B cell (primary cell): ENCODE data around the gene SPRR5. TPM values are rescaled to one million over a fixed set of nuclear protein-coding genes. Genes with fewer than 3 reads are reported as not detected.

Experiments
- ATAC-seq: fragments of 200-7000 bp; cut with Tn5 transposase; one replicate; pipeline ENCODE4 v1.10.0; 2021; ENCODE audit warnings: low read depth, mild to moderate bottlenecking, moderate number of reproducible peaks, moderate library complexity
- CTCF ChIA-PET: fragments of 350-600 bp; sonication (Branson Sonifier 250); formaldehyde crosslinking; loops from one replicate; lab custom pipeline; 2021; ENCODE audit warnings: antibody characterized with exemption, inconsistent platforms; lab: Charles Lee
- POLR2A ChIA-PET: fragments of 350-600 bp; sonication (Branson Sonifier 250); formaldehyde crosslinking; loops from one replicate; lab custom pipeline; 2021; ENCODE audit warnings: antibody characterized with exemption; lab: Charles Lee
- DNase-seq: peaks from one replicate; pipeline ENCODE4 v3.0.0; 2013
- H2AFZ ChIP-seq: 2 replicates; pipeline ENCODE4 v1.6.1; 2012; ENCODE audit warnings: mild to moderate bottlenecking, low read depth, low read length; ENCODE audit not compliant: insufficient read depth, poor library complexity, severe bottlenecking
- H3K27ac ChIP-seq, 2 donors: 1 replicate in 1 of 2; 2 replicates in 1 of 2; pipeline ENCODE4 v1.5.1; 2012 to 2013; ENCODE audit warnings: low read length in 2 of 2, mild to moderate bottlenecking in 2 of 2, moderate library complexity in 1 of 2
- H3K27me3 ChIP-seq, 4 experiments: fragments of 200-600 bp in 1 of 4; sonication (generic) in 1 of 4; replicated peaks in 1 of 4; 1 replicate in 2 of 4; 2 replicates in 2 of 4; pipeline versions ENCODE4 v1.6.1 to v1.7.0; 2013 to 2016; ENCODE audit warnings: low read length in 3 of 4, mild to moderate bottlenecking in 2 of 4, mixed read lengths in 1 of 4, moderate library complexity in 1 of 4; ENCODE audit not compliant: insufficient read depth in 4 of 4, control insufficient read depth in 3 of 4; ENCODE audit errors: control extremely low read depth in 1 of 4
- H3K36me3 ChIP-seq, 2 experiments: replicated peaks in 1 of 2; 1 replicate in 1 of 2; 2 replicates in 1 of 2; pipeline versions ENCODE4 v1.6.1 to v1.7.1; 2013; ENCODE audit warnings: low read length in 1 of 2; ENCODE audit not compliant: insufficient read depth in 2 of 2, control insufficient read depth in 1 of 2; ENCODE audit errors: control extremely low read depth in 1 of 2, extremely low read depth in 1 of 2
- H3K4me1 ChIP-seq, 2 donors: fragments of 200-600 bp in 1 of 2; sonication (generic) in 1 of 2; 1 replicate in 1 of 2; 2 replicates in 1 of 2; pipeline versions ENCODE4 v1.5.1 to v1.6.1; 2013 to 2017; ENCODE audit warnings: low read length in 2 of 2; ENCODE audit not compliant: control insufficient read depth in 2 of 2, insufficient read depth in 2 of 2
- H3K4me2 ChIP-seq: replicated peaks from 2 replicates; pipeline ENCODE3; 2012; ENCODE audit warnings: mild to moderate bottlenecking, low read depth, low read length; ENCODE audit not compliant: poor library complexity, severe bottlenecking
- H3K4me3 ChIP-seq, 5 experiments: fragments of 200-600 bp in 1 of 5; sonication (generic) in 1 of 5; 1 replicate in 3 of 5; 2 replicates in 2 of 5; pipeline versions ENCODE4 v1.5.1 to v1.7.0; 2011 to 2016; ENCODE audit warnings: low read length in 4 of 5, mild to moderate bottlenecking in 4 of 5, low read depth in 2 of 5, control low read depth in 1 of 5, moderate library complexity in 1 of 5; ENCODE audit not compliant: insufficient read depth in 1 of 5; ENCODE audit errors: control extremely low read depth in 1 of 5, extremely low read depth in 1 of 5
- H3K79me2 ChIP-seq: fragments of 200-600 bp; sonication (generic); one replicate; pipeline ENCODE4 v1.6.0; 2016; ENCODE audit warnings: low read length; ENCODE audit not compliant: control insufficient read depth, insufficient read depth
- H3K9ac ChIP-seq: fragments of 200-600 bp; sonication (generic); 2 replicates; pipeline ENCODE4 v1.6.1; 2017; ENCODE audit warnings: mild to moderate bottlenecking, low read length, moderate library complexity
- H3K9me3 ChIP-seq, 3 donors: one replicate each; pipeline versions ENCODE4 v1.6.1 to v1.7.1; 2013; ENCODE audit warnings: low read length in 2 of 3; ENCODE audit not compliant: control insufficient read depth in 2 of 3, insufficient read depth in 1 of 3; ENCODE audit errors: control extremely low read depth in 1 of 3
- H4K20me1 ChIP-seq: 2 replicates; pipeline ENCODE4 v1.6.0; 2012; ENCODE audit warnings: mild to moderate bottlenecking, low read length; ENCODE audit not compliant: insufficient read depth, control insufficient read depth, poor library complexity, severe bottlenecking
- H3K27ac Mint-ChIP-seq: one replicate; pipeline ENCODE4 v1.8.0; 2021; ENCODE audit warnings: mixed read lengths
- H3K27me3 Mint-ChIP-seq: one replicate; pipeline ENCODE4 v1.8.0; 2021; ENCODE audit warnings: mixed read lengths
- H3K4me1 Mint-ChIP-seq: one replicate; pipeline ENCODE4 v1.8.0; 2021; ENCODE audit warnings: mixed read lengths
- H3K4me3 Mint-ChIP-seq: one replicate; pipeline ENCODE4 v1.8.0; 2021; ENCODE audit warnings: mixed read lengths
- H3K9me3 Mint-ChIP-seq: one replicate; pipeline ENCODE4 v1.8.0; 2022; ENCODE audit warnings: mixed read lengths; ENCODE audit not compliant: insufficient read depth
- CTCF ChIP-seq: fragments of 200-600 bp; IDR thresholded peaks from one replicate; pipeline ENCODE4 v1.8.0; 2022; ENCODE audit warnings: antibody characterized with exemption, mild to moderate bottlenecking
- EZH2 ChIP-seq: IDR thresholded peaks from 2 replicates; pipeline ENCODE4 v1.6.1; 2012; ENCODE audit warnings: borderline replicate concordance, low read depth, mild to moderate bottlenecking, moderate library complexity, low read length; ENCODE audit not compliant: insufficient read depth, poor library complexity, severe bottlenecking
- WGBS: methylation state at CpG from one replicate; pipeline ENCODE4 v1.1.5; 2013; ENCODE audit warnings: missing lambda C conversion rate; ENCODE audit not compliant: insufficient coverage; 5-methylcytosine and 5-hydroxymethylcytosine counted together
- intact Hi-C: fragments of 100-400 bp; cut with micrococcal nuclease; formaldehyde crosslinking; loops from one replicate; pipeline ENCODE4 v1.10.0; 2022
- polyA plus RNA-seq: library from polyadenylated mRNA; depleted of rRNA; stranded (reverse); fragments of >200 nt; gene quantifications from 2 replicates; pipeline ENCODE4 v1.2.3, GENCODE V29; 2012
- total RNA-seq, 2 donors: library from RNA; stranded (reverse); fragments of 120-200 nt in 1 of 2; gene quantifications; 1 replicate in 1 of 2; 2 replicates in 1 of 2; pipeline versions ENCODE4 v1.2.3 to v1.2.4, GENCODE V29; 2013 to 2022

Gene SPRR5
- total and polyA plus RNA-seq, 2 donors (not counting 1 experiment from before 2014, with no cell fraction given), result not detected

GRCh38 chr1:152904688-152905440 is 42.1 kb upstream of the SPRR5 start:
- Histone ChIP-seq H3K4me2 (no peak overlapping the region), H3K4me1 (no peaks in the 10 kb centered on the region), H3K79me2 (no peaks in the 10 kb centered on the region), H3K36me3 (no peaks in the 10 kb centered on the region), H3K9ac (no peak overlapping the region), H3K27ac (no peak overlapping the region), H3K9me3 (peaks cover 0 to 4% (median 0%) of the 10 kb centered on the region in 3 donors), H3K27me3 (peaks cover 0 to 16% (median under 1%) of the 10 kb centered on the region in 4 experiments), H2AFZ (no peak overlapping the region), H4K20me1 (no peaks in the 10 kb centered on the region), H3K4me3 (no peak overlapping the region)
- Mint-ChIP-seq H3K27me3 (peaks cover 45% of the 10 kb centered on the region), H3K9me3 (no peaks in the 10 kb centered on the region), H3K4me3 (no peak overlapping the region), H3K27ac (no peak overlapping the region), H3K4me1 (no peaks in the 10 kb centered on the region)
- CTCF ChIA-PET, result no interaction called here
- POLR2A ChIA-PET, result no interaction called here
- no peak for ATAC-seq
- intact Hi-C loops, result no loop called here
- 96% methylated on average over 4 of the region's 7 CpGs for WGBS
- no peak for TF ChIP-seq CTCF
- no peak for DNase-seq

DNA sequence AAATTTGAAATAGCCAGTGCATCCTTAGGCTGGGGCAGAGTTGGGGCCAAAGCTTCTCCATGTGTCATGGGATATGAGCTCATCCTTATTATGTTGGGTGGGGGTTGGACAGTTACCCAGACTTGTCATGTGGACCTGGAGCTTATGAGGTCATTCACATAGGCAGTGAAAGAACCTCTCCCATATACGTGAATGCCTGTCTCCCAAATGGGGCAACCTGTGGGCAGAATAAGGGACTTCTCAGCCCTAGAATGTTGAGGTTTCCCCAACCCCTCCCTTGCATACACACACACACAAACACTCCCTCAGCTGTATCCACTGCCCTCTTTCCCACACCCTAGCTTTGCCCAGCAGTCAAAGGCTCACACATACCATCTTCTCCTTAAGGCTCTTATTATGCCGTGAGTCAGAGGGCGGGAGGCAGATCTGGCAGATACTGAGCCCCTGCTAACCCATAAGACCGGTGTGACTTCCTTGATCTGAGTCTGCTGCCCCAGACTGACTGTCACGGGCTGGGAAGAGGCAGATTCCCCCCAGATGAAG is 40.9 kb upstream of the SPRR5 start:
- Histone ChIP-seq H3K4me1 (no peaks in the 10 kb centered on the region), H3K79me2 (no peaks in the 10 kb centered on the region), H2AFZ (no peak overlapping the region), H3K9ac (no peak overlapping the region), H3K36me3 (no peaks in the 10 kb centered on the region), H3K27me3 (peaks cover 0 to 17% (median under 1%) of the 10 kb centered on the region in 4 experiments), H4K20me1 (no peaks in the 10 kb centered on the region), H3K9me3 (peaks cover 0 to 15% (median 0%) of the 10 kb centered on the region in 3 donors), H3K4me2 (no peak overlapping the region), H3K4me3 (no peak overlapping the region), H3K27ac (no peak overlapping the region)
- TF ChIP-seq EZH2, result no peak
- TF ChIP-seq CTCF, result no peak
- no peak for ATAC-seq
- Mint-ChIP-seq H3K4me1 (no peaks in the 10 kb centered on the region), H3K9me3 (no peaks in the 10 kb centered on the region), H3K27me3 (peaks cover 37% of the 10 kb centered on the region), H3K4me3 (no peak overlapping the region), H3K27ac (no peak overlapping the region)
- CTCF ChIA-PET, result no interaction called here
- POLR2A ChIA-PET, result no interaction called here
- WGBS, result 76% methylated on average over 5 of the region's 5 CpGs
- no peak for DNase-seq
- intact Hi-C loops, result no loop called here
